ENCODE measurements around the gene GPR37L1.
"Not testable (repeated sequence)": the region's sequence is repeated elsewhere in the genome, so short reads cannot be mapped to it uniquely, and the experiment has no call there.

GPR37L1 gene

DNA sequence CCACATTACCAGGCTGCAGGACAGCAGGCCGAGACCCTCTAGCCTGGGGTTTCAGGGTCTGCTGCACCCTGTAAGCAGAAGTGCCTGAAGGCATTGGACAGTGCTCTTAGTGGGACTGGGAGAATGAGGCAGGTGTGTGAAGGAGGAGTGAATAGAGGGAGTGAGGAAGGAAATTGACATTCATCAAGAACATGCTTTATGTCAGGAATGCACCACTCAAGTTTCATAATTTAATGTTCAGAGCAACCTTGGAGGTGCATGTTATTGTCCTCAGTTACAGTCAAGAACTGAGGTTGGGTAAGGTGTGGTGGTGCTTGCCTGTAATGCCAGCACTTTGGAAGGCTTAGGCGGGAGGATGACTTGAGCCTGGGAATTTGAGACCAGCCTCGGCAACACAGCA, 11.7 kb upstream of the GPR37L1 start:
- no peak for DNase-seq

DNA sequence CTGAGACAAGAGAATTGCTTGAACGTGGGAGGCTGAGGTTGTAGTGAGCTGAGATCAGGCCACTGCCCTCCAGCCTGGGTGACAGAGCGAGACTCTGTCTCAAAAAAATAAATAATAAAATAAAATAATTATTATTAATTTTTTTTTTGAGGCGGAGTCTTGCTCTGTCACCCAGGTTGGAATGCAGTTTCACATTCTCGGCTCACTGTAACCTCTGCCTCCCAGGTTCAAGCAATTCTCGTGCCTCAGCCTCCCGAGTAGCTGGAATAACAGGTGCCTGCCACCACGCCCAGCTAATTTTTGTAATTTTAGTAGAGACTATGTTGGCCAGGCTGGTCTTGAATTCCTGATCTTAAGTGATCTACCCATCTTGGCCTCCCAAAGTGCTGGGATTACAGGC, 11.1 kb upstream of the GPR37L1 start:
- DNase-seq, result not testable (repeated sequence)

DNA sequence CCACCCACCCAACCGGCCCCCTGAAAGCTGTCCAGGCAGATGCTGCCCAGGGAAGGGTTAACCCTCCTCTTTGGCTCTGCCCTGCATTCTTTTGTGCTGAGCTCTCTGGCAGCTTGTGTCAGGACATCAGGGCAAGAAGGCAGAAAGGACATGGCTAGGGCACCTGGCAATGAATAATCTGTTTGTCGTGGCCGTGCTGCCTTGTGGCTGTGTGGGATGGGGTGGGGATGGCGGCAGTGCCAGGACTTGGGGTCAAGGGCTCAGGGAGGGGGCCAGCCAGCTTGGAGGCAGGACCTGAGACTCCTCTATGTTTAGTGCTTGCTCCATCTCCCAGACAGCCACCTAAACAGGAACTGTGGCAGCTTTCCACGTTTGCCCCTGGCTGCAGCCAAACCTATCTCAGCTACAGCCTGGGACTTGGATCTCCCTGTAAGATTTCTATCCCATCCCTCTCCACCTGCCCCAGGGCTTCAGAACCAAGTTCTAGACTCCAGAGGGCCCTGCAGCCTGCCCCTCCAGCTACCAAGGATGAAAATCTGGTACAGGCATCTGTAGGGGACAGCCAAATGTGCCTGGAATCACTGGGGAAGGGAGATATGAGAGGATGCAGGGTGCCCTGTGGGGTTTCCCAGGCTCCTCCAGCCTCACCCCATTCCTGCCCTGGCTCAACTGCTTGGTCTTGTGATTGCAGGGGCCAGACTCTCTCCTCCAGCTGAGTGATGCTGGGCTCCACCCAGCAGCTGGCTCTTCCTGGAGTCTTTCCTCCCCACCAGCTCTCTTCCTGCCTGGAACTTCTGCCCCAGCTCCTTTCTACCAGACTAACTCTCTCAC, 9.6 kb upstream of the GPR37L1 start:
- no peak for DNase-seq

DNA sequence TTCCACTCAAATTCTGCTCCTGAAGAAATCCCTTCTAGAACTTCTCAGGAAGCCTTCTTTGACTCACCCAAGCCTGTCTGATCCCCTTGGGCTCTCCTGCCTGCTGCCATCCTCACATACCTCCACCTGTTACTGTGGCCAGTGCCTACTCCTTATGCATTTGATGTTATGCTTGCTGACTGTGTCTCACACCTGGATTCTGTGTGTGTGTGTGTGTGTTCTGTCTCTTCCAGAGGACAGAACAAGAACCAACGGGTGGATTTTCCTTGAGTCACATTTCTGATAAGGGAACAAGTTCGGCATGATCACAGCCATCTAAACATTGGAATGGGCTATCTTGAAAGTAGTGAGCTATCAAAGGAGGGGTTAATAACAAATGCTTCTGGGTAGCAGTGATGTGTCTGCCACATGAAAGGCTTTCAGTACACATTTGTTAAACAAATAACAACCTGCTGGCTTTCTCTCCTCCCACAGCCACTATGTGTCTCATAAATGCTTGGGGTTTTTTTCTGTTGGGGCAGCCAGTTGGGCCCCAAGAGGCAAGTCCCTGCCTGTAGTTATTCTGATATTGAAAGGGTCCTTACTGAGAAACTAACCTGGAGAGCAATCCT, 8.9 kb upstream of the GPR37L1 start:
- no peak for DNase-seq

DNA sequence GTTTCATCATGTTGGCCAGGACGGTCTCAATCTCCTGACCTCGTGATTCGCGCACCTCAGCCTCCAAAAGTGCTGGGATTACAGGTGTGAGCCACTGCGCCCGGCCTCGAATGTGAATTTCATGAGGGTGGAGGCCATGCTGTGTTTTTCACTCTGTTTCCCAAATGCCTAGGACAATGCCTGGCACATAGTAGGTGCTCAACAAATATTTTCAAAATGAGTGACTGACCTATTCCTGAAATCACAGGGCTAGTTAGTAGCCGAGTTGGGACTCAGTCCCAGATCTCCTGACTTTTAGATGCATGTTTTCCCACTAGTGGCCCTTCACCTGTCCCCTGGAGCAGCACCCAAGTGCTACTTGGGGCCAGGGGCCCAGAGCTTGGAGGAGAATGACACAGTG, 6.4 kb upstream of the GPR37L1 start:
- DNase-seq, result no peak

DNA sequence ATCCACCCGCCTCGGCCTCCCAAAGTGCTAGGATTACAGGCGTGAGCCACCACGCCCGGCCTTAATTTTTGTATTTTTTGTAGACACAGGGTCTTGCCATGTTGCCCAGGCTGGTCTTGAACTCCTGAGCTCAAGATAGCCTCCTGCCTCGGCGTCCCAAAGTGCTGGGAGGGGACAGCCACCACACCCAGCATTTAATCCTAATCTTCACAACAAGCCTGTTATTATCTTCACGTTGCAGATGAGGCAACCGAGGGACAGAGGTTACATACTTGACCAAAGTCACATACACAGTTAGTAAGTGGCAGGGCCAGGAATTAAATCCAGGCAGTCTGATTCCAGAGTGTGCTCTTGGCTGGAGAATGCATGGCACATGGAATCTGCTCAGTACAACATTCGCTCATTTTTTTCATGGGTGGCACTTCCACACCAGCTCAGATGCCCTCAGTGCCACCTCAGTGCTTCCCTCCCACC, 4.8 kb upstream of the GPR37L1 start:
- DNase-seq, result no peak

DNA sequence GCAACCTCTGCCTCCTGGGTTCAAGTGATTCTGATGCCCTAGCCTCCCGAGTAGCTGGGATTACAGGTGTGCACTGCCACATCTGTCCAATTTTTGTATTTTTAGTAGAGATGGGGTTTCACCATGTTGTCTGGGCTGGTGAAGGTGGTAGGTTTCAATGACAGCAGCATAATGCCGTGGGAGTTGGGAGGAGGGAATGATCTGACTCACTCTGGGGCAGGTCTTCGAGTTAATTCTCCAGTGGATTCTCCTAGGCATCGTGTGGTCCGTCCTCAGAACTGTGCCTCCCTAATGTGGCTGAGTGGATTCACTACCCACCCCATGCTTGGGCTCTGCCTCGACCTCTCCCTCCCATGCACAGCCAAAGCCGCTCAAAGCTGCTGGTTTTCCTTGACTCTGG, 1.7 kb upstream of the GPR37L1 start:
- DNase-seq, result no peak

DNA sequence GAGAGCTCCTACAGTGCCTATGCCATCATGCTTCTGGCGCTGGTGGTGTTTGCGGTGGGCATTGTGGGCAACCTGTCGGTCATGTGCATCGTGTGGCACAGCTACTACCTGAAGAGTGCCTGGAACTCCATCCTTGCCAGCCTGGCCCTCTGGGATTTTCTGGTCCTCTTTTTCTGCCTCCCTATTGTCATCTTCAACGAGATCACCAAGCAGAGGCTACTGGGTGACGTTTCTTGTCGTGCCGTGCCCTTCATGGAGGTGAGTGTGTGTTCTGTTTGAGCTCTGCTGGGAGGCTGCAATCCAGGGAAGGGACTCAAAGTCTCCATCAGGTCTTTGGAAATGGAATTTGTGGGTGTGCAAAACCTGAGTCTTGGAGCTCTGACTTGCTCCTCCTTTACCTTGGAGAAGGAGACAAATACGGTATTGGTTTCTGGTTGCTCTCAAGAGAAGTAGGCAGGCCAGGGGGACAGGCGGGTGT, 658 bp downstream of the GPR37L1 start:
- DNase-seq, result no peak

DNA sequence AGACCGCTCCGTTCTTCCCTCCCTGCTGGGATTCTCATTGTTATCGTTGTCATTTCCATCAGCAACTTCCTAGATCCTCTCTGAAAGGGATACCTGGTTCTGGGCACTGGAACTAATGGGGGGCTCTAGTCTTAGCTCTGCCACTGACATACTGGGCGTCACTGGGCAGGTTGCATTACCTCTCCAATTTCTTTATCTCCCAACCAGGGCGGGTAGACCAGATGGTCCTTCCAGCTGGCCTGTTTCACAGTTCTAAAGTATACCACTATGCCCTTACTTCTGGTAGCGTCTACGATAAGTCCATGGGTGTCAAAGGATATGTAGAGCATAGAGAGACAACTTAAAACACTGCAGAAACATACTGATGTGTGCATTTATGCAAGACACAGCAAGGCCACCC, 1.4 kb downstream of the GPR37L1 start:
- DNase-seq, result no peak

DNA sequence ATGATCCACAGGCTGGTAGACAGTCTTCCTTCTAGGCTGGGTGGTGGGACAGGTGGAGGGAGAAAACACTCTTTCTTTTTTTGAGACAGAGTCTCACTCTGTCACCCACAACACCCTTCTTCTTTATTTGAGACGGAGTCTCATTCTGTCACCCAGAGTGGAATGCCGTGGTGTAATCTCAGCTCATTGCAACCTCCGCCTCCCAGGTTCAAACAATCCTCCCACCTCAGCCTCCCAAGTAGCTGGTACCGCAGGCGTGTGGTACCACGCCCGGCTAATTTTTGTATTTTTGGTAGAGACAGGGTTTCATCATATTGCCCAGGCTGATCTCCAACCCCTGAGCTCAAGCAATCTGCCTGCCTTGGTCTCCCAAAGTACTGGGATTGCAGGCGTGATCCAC, 2.9 kb downstream of the GPR37L1 start:
- no peak for DNase-seq

DNA sequence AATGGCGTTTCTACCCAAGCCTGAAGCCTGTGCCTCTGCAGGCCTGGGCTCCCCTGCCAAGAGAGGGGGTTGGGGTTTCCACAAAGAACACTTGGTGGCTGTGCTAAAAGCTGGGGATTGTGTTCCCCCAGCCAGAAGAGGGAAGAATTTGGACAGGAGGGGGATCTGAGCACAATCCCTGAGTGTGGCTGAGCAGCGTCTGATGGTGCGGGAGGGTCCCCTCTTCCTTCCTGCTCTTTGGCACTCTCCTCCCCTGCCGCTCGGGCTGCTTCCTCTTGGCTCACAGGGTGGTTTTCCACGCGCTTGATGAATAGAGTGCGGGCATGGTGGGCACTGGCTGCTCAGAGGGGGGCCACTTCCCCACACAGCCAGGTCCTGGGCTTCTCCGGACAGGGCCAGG, 3.7 kb downstream of the GPR37L1 start:
- DNase-seq, result no peak

DNA sequence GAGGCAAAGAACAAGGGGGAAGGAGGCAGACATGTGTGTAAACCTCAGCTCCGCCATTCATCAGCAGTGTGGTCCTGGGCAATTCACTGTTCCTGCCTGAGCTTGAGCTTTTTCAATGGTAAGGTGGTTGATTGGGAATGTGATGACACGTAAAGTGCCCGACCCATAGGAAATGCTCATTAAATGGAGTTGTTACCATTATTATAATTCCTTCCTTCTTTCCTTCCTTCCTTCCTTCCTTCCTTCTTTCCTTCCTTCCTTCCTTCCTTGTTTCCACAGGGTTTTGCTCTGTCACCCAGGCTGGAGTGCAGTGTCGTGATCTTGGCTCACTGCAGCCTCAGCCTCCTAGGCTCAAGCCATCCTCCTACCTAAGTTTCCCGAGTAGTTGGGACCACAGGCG, 4.3 kb downstream of the GPR37L1 start:
- DNase-seq, result no peak

DNA sequence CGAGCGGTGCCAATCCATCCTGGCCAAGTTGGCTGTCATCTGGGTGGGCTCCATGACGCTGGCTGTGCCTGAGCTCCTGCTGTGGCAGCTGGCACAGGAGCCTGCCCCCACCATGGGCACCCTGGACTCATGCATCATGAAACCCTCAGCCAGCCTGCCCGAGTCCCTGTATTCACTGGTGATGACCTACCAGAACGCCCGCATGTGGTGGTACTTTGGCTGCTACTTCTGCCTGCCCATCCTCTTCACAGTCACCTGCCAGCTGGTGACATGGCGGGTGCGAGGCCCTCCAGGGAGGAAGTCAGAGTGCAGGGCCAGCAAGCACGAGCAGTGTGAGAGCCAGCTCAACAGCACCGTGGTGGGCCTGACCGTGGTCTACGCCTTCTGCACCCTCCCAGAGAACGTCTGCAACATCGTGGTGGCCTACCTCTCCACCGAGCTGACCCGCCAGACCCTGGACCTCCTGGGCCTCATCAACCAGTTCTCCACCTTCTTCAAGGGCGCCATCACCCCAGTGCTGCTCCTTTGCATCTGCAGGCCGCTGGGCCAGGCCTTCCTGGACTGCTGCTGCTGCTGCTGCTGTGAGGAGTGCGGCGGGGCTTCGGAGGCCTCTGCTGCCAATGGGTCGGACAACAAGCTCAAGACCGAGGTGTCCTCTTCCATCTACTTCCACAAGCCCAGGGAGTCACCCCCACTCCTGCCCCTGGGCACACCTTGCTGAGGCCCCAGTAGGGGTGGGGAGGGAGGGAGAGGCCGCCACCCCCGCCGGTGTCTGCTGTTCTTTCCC, 5.3 kb downstream of the GPR37L1 start:
- no peak for DNase-seq

DNA sequence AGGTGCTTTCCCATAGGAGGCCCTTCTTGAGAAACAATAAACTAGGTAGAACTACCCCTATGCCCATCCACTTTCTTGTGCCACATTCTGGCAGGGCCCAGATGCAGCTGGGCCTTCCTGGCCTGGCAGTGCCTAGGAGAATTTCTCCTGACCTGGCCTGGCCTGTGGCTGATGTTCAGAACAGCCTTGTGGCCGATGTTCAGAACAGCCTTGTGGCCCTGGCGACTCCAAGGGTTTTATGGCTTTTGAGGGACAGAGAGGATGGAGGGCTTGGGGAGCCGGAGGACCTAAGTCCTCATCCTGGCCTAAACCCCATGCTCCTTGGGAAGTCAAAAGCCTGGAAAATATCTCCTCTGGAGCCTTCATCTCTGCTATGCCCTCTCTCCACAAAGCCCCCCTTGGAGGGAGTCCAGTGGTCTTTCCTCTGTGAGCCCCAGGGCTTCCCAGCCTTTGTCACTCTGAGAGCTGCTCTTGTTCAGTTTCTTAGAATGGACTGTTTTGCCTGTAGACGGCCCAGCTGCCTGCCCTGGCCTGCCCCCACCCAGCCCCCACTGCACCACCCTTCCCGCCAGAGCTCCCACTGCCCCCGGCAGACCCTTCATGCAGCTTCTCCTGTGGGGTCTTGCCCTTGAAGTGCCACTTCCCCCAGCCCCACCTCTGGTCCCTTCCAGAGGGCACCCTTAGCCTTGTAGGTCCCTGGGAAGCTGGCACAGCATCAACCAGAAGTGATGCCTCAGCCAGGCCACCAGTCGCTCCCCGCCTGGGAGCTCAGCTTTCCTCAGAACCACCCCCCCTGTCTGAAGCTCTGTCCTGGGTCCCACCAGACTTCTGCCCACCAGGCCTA, 7.0 kb downstream of the GPR37L1 start:
- DNase-seq, result no peak

DNA sequence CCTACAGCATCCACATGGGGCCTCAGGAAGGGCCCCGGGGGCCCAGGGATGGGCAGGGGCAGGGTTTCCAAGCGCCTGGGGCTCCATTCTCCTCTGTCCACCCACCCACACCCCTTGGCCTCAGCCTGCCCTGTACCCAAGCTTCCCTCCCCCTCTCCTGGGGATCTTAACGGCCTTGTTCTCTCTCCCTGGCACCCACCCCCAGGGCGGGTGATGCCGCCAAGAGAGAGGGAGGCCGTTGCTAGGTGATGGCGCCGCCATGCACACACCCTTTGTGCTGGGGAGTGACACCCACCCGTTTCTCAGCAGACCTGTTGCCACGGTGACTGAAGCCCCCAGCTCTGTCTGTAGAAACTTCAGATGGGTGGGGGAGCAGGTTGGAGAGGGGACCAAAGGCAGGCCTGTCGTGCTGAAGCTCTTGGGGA, 7.6 kb downstream of the GPR37L1 start:
- no peak for DNase-seq

DNA sequence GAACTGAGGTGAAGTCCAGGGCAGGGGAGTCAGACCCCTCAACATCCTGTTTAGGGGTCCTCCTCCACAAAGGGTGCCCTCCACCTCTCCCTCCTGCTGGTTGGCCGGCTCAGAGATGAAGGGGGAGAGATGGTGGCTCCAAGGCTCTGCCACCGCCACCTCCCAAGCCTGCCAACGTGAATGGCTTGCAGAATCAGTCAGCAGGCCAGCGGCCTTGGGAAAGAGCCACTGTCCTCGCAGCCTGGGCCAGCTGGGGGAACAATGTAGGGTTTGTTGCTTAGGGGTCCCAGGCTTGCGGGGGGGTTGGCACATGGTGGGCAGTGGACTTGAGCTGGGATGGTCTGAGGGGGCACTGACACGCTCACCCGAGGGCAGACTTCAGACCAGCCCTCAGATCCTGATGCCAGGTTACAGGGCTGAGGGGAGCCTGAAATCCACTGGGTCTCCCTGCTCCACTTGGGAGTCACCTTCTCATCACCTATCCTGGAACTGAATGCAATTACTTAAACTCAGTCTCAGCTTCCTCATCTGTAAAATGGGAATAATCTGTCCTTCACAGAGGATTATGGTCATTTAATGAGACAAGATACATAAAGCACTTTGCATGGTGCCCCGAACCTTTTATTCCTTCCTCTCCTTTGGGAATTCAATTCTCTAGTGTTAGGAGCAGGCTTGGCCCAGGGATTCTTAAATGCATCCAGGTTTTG, 8.3 kb downstream of the GPR37L1 start:
- DNase-seq, result no peak

DNA sequence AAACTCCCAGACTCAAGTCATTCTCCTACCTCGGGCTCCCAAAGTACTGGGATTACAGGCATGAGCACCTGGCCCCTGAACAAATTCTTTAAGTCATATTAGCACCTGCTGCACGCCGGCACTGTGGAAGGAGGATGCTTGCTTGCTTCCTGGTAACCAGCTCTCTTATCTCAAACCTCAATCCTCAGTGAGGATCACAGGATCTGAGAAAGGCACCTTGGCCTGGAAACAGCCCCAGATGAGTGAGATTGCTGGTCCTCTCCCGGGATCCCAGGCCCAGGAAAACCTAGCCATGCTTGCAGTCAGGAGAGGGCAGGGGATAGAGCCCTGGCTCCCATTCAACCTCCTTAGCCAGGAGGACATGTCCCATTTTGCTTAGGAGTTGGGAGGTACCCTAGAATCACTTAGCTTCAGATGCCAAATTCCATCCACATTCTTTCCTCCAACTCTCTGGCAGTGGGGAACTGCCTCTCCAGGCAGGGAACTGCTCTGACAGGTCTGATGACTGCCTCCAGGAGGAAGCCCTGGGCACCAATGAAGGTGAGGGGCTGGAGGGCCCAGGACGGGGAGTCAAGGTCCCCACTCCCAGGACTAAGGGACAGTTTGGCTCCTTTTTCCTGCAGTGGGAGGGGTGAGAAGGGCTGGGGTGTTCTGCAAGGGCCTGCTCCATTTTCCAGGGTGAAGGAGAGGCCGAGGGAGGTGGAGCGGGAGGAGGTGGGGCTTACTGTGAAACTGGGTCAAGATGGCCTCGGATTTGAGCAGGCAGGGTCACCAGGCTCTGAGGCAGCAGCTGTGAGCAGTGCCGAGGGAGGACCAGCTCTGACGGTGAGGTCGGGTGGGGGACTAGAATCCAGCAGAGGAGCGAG, 9.5 kb downstream of the GPR37L1 start:
- no peak for DNase-seq

DNA sequence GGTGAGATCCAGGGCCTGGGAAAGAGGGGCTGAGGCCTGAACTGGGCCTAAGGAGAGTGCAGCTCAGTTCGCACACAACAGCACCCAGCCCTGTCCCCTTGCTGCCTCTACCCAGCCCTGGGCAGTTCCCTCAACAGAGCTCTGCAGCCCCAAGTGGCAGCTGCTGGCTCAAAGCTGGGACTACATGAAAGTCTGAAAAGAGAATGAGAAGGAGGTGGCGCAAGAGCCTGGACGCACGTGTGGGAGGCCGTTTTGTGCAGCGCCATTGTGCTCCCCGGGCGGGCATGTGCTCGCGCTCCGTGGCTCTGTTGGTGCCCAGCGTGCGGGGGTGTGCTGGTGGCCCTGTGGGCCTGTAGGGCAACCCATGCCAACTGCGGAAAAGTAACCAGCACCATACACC, 10.3 kb downstream of the GPR37L1 start:
- DNase-seq, result no peak

DNA sequence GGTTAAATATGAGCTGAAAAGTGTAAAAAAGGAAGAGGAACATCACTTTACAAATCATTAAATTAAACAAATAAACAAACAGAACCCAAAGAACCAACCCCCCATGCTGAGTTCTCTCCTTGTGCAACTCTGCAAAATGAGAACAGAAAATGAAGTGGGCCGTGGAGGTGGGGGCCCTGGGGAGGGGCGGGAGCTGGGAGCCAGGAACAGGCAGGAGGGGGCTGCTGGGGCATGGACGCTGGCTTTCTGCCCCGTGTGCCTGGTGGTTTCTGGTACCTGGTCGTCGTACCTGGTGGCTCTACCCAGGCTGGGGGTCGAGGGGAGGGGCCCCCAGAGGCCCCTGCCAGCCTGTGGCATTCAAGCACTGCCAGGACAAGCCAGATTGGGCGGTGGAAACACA, 10.8 kb downstream of the GPR37L1 start:
- no peak for DNase-seq

DNA sequence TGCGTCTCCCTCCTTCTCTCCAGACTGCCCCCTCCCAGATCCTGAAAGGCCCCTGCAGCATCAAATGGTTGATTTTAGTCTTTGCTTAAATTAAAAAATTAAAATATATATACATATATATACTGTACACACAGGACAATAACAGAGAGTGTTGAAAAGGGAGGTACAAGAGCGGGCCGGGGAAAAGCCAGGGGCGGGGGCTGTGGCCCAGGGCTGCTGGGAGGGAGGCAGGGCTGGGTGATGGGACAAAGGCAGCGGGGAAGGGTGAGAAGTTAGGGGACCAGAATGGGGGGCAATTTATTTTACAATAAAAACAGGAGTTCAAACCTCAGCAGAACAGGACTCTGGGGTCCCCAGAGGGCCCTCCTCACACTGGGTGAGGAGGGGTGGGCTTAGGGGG, 11.3 kb downstream of the GPR37L1 start:
- DNase-seq, result no peak

DNA sequence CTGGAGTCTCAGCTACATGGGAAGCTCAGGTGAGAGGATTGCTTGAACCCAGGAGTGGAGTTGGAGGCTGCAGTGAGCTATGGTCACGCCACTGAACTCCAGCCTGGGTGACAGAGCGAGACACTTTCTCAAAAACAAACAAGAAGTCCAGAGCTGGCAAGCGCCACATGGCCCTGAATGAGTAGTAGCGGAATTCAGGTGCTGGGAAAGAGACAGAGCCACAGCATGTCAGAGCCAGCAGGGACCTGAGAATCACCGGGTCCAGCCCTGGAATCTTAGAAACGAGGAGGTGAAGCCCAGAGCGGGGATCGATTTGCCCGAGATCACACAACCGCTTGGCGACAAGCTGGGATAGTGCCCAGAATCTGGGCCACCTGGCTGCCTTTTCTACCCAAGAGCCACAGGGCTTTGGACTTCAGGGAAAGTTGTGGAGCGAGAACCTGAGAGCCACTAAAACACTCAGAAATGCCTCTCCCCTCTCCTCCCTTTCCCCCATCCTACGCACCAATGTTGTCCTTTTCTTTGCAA, 12.0 kb downstream of the GPR37L1 start:
- DNase-seq, result no peak

Measured in CD4-positive, alpha-beta T cell treated with Interleukin-21 for 1 hour (primary cell).